Suprapubic skin (tissue), 4 donors: ENCODE measurements around the gene NANOGP8. TPM values are rescaled to one million over a fixed set of nuclear protein-coding genes. Genes with fewer than 3 reads are reported as not detected.

Experiments used
- DNase-seq, 2 donors: peaks; one replicate each; pipeline ENCODE4 v3.0.0-alpha.2; 2019; ENCODE audit warnings: low spot score in 2 of 2
- H3K27ac ChIP-seq: fragments of 200-600 bp; sonication (generic); one replicate; pipeline ENCODE4 v1.5.1; 2019
- H3K27me3 ChIP-seq: fragments of 200-600 bp; sonication (generic); one replicate; pipeline ENCODE4 v1.5.1; 2019
- H3K36me3 ChIP-seq: fragments of 200-600 bp; sonication (generic); one replicate; pipeline ENCODE4 v1.5.1; 2019
- H3K4me1 ChIP-seq: fragments of 200-600 bp; sonication (generic); one replicate; pipeline ENCODE4 v1.5.1; 2019
- H3K4me3 ChIP-seq: fragments of 200-600 bp; sonication (generic); one replicate; pipeline ENCODE4 v1.5.1; 2019; ENCODE audit warnings: mild to moderate bottlenecking
- H3K9me3 ChIP-seq: fragments of 200-600 bp; sonication (generic); one replicate; pipeline ENCODE4 v1.5.1; 2019
- EP300 ChIP-seq: sonication (generic); formaldehyde crosslinking; IDR thresholded peaks from one replicate; pipeline ENCODE4 v1.6.1; 2017; ENCODE audit warnings: antibody characterized with exemption
- POLR2A ChIP-seq, 2 donors: fragments of 450-650 bp; IDR thresholded peaks; one replicate each; pipeline ENCODE4 v1.6.1; 2017; ENCODE audit warnings: antibody characterized with exemption in 2 of 2, mild to moderate bottlenecking in 2 of 2, moderate library complexity in 2 of 2
- POLR2AphosphoS5 ChIP-seq, 3 donors: sonication (generic); formaldehyde crosslinking; IDR thresholded peaks; one replicate each; pipeline ENCODE4 v1.6.1; 2017; ENCODE audit warnings: antibody characterized with exemption in 3 of 3
- WGBS: methylation state at CpG from one replicate; pipeline ENCODE4 v1.1.5; 2018; 5-methylcytosine and 5-hydroxymethylcytosine counted together
- total RNA-seq, 4 donors: library from RNA; depleted of rRNA; stranded (reverse); fragments of >200 nt; gene quantifications; one replicate each; pipeline ENCODE4 v1.1.0, GENCODE V29; 2016
- TF ChIP-seq, protein P1 (sequence below), 2 donors: fragments of 200-600 bp in 1 of 2; fragments of 450-650 bp in 1 of 2; sonication (generic) in 1 of 2; IDR thresholded peaks; one replicate each; pipeline ENCODE4 v1.5.1; 2016 to 2019; ENCODE audit warnings: antibody characterized with exemption in 2 of 2, mild to moderate bottlenecking in 1 of 2, moderate library complexity in 1 of 2

Gene NANOGP8
- total RNA-seq, 4 donors from 2014 or later, result 0.79 to 5.9 (median 2.1) TPM; not detected in 1

- H3K9me3 ChIP-seq, result no peaks in the 10 kb centered on the region
- H3K4me3 ChIP-seq, result no peak overlapping the region
- no peak overlapping the region for H3K27ac ChIP-seq
- no peaks in the 10 kb centered on the region for H3K27me3 ChIP-seq
- H3K4me1 ChIP-seq, result no peaks in the 10 kb centered on the region
- DNase-seq, result no peak
- TF ChIP-seq, protein P1, sequence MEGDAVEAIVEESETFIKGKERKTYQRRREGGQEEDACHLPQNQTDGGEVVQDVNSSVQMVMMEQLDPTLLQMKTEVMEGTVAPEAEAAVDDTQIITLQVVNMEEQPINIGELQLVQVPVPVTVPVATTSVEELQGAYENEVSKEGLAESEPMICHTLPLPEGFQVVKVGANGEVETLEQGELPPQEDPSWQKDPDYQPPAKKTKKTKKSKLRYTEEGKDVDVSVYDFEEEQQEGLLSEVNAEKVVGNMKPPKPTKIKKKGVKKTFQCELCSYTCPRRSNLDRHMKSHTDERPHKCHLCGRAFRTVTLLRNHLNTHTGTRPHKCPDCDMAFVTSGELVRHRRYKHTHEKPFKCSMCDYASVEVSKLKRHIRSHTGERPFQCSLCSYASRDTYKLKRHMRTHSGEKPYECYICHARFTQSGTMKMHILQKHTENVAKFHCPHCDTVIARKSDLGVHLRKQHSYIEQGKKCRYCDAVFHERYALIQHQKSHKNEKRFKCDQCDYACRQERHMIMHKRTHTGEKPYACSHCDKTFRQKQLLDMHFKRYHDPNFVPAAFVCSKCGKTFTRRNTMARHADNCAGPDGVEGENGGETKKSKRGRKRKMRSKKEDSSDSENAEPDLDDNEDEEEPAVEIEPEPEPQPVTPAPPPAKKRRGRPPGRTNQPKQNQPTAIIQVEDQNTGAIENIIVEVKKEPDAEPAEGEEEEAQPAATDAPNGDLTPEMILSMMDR (IDR thresholded peaks at IDR 0.05), result no peak
- TF ChIP-seq EP300 (no peak), POLR2A (IDR thresholded peaks at IDR 0.05) (no peak), POLR2AphosphoS5 (IDR thresholded peaks at IDR 0.05) (no peak)
- H3K36me3 ChIP-seq, result no peaks in the 10 kb centered on the region
Observed at GRCh38 chr15:35123743-35124142, 38.6 kb upstream of the NANOGP8 start.

GRCh38 chr15:35121611-35122359, 36.7 kb upstream of the NANOGP8 start:
- Histone ChIP-seq H3K27me3 (no peaks in the 10 kb centered on the region), H3K27ac (no peak overlapping the region), H3K4me3 (no peak overlapping the region), H3K4me1 (no peaks in the 10 kb centered on the region), H3K36me3 (no peaks in the 10 kb centered on the region), H3K9me3 (no peaks in the 10 kb centered on the region)
- DNase-seq, result peak in 1 of 2 donors; percentile 78
- TF ChIP-seq EP300 (no peak), POLR2A (IDR thresholded peaks at IDR 0.05) (no peak), POLR2AphosphoS5 (IDR thresholded peaks at IDR 0.05) (no peak)
- TF ChIP-seq, protein P1 (IDR thresholded peaks at IDR 0.05), result no peak
- 94% methylated on average over 32 of the region's 47 CpGs for WGBS

- H3K36me3 ChIP-seq, result no peaks in the 10 kb centered on the region
- H3K4me3 ChIP-seq, result no peak overlapping the region
- TF ChIP-seq POLR2AphosphoS5 (IDR thresholded peaks at IDR 0.05), result no peak
- TF ChIP-seq, protein P1 (IDR thresholded peaks at IDR 0.05), result no peak
- H3K27ac ChIP-seq, result no peak overlapping the region
- no peaks in the 10 kb centered on the region for H3K4me1 ChIP-seq
- H3K9me3 ChIP-seq, result no peaks in the 10 kb centered on the region
- WGBS, result 95% methylated on average over 6 of the region's 6 CpGs
- DNase-seq, result no peak
- H3K27me3 ChIP-seq, result no peaks in the 10 kb centered on the region
Observed at GRCh38 chr15:35120173-35120572, 35.1 kb upstream of the NANOGP8 start.

DNA sequence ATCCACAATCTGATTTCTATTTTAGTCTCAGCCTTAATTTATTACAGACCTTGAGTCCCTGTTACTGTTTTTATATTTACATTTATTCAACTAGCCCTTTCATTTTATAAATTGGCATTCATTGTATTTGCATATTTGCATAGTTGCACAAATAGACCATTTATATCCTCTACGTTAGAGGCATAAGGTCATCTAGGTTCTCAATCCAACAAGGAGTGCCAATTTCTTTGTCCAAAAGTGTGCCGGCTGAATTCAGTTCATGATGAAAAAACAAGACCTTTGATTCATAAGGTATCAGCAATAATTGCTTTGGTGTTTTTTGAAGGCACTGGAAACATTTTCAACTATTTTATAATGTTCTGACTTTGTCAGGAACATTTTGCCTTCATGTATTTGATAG, 33.9 kb upstream of the NANOGP8 start:
- WGBS, result 48% methylated on average over 2 of the region's 2 CpGs
- TF ChIP-seq, protein P1 (IDR thresholded peaks at IDR 0.05), result no peak
- TF ChIP-seq POLR2AphosphoS5 (IDR thresholded peaks at IDR 0.05) (no peak), EP300 (no peak), POLR2A (IDR thresholded peaks at IDR 0.05) (no peak)
- H3K27me3 ChIP-seq, result no peaks in the 10 kb centered on the region
- H3K4me1 ChIP-seq, result no peaks in the 10 kb centered on the region
- H3K27ac ChIP-seq, result no peak overlapping the region
- no peak for DNase-seq
- no peaks in the 10 kb centered on the region for H3K36me3 ChIP-seq
- H3K9me3 ChIP-seq, result no peaks in the 10 kb centered on the region
- no peak overlapping the region for H3K4me3 ChIP-seq

DNA sequence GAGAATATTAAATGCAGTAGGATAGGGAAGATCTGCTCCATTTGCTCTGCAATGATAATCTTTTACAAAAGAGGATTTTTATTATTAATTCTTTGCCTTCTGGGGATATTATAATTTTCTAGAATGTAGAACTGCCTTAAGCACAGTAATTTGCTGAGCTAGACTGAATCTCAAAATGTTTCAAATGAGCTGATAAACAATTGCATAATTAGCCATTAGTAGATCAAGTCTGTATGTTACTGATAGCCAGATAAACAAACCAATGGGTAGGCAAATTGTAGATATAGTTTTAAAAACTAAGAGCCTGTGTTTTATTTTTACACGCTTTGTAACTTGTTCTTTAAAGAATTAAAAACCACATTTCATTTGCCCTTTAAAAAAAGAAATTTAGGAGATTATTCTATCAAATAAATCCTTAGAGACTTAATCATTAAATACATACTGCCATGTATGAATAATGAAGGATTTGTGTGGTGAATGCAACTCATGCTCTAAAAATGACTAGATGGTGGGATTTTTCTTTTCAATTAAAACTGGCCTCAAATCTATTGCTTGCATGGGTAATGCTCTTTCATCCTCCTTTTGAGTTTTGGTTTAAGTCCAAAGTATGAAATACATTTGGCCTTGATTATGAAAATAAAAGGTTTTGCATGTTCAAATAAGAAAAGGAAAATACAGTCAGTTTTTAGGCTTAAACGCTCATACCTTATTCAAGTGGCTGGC, 32.6 kb upstream of the NANOGP8 start:
- Histone ChIP-seq H3K36me3 (no peaks in the 10 kb centered on the region), H3K27me3 (no peaks in the 10 kb centered on the region), H3K9me3 (no peaks in the 10 kb centered on the region), H3K4me3 (no peak overlapping the region), H3K4me1 (no peaks in the 10 kb centered on the region), H3K27ac (no peak overlapping the region)
- 66% methylated on average over 2 of the region's 2 CpGs for WGBS
- no peak for TF ChIP-seq EP300
- TF ChIP-seq, protein P1 (IDR thresholded peaks at IDR 0.05), result no peak
- no peak for TF ChIP-seq POLR2AphosphoS5 (IDR thresholded peaks at IDR 0.05)
- TF ChIP-seq POLR2A (IDR thresholded peaks at IDR 0.05), result no peak
- no peak for DNase-seq
